ENCODE results near the gene SMAD5.

GRCh38 chr5:136222580-136223235, 90.1 kb downstream of the SMAD5 start:
- TF ChIP-seq CTCF (IDR thresholded peaks at IDR 0.05 in 2 of 3, conservative IDR thresholded peaks at IDR 0.05 in 1 of 3; ENCODE audit: borderline replicate concordance in 1 of 3, insufficient read depth in 1 of 3, low read depth in 2 of 3, low read length in 2 of 3): no peak
- TF ChIP-seq REST (IDR thresholded peaks at IDR 0.05; ENCODE audit: low read depth): no peak
- no peak for TF ChIP-seq POLR2AphosphoS5 (IDR thresholded peaks at IDR 0.05; ENCODE audit: low read depth, low read length)
